Glutamatergic neuron (in vitro differentiated cells): ENCODE measurements around the gene MED4. TPM values are rescaled to one million over a fixed set of nuclear protein-coding genes. Genes with fewer than 3 reads are reported as not detected.
A peak's percentile ranks its signal among the peaks of the same experiment; 100 is the strongest.

ENCODE experiments used
- DNase-seq: peaks from one replicate; pipeline ENCODE4 v3.0.0; 2022
- H3K27ac Mint-ChIP-seq: one replicate; pipeline ENCODE4 v1.8.0; 2020; ENCODE audit warnings: mild to moderate bottlenecking, mixed read lengths, inconsistent platforms; ENCODE audit not compliant: unreplicated experiment
- H3K27me3 Mint-ChIP-seq: one replicate; pipeline ENCODE4 v1.8.0; 2020; ENCODE audit warnings: mild to moderate bottlenecking, moderate library complexity, mixed read lengths, inconsistent platforms; ENCODE audit not compliant: unreplicated experiment
- H3K36me3 Mint-ChIP-seq: one replicate; pipeline ENCODE4 v1.8.0; 2020; ENCODE audit warnings: mild to moderate bottlenecking, mixed read lengths, inconsistent platforms; ENCODE audit not compliant: unreplicated experiment
- H3K4me1 Mint-ChIP-seq: one replicate; pipeline ENCODE4 v1.8.0; 2020; ENCODE audit warnings: mild to moderate bottlenecking, low read depth, mixed read lengths, inconsistent platforms; ENCODE audit not compliant: unreplicated experiment
- H3K4me3 Mint-ChIP-seq: one replicate; pipeline ENCODE4 v1.8.0; 2020; ENCODE audit warnings: mild to moderate bottlenecking, mixed read lengths, inconsistent platforms; ENCODE audit not compliant: unreplicated experiment
- H3K9me3 Mint-ChIP-seq: one replicate; pipeline ENCODE4 v1.8.0; 2020; ENCODE audit warnings: mild to moderate bottlenecking, moderate library complexity, mixed read lengths, inconsistent platforms; ENCODE audit not compliant: unreplicated experiment
- total RNA-seq: library from RNA; stranded (reverse); fragmentation: NEBNext Ultra II Directional; extraction: Animal tissue kit (Norgen Biotek cat#: 25700); gene quantifications from one replicate; pipeline ENCODE4 v1.2.1, GENCODE V29; 2021; ENCODE audit not compliant: unreplicated experiment
- TF ChIP-seq, protein P1 (sequence below): fragments of 200-600 bp; sonication (generic); IDR thresholded peaks from one replicate; pipeline ENCODE4 v1.5.0; 2021; ENCODE audit not compliant: partially characterized antibody, unreplicated experiment

MED4 gene
- total RNA-seq, 1 donor from 2014 or later = 57.1 TPM

DNA sequence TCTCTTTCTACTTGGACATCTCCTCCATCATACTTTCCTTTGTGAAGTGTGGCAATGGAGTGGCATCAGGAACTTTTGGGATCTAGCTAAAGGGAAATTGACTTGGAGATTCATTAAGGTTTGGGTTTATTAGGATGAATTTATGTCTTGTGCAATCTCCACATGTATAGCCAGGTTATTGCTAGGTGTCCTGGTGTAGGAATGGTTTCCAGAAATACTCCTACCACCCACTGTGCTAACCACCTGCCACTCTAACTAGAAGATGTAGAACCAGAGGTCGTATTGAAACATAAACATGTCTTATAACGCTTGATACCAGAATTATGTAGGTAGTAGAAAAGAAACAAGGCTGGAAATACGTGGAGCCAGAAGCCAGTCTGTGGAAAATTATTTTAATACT lies 38.1 kb upstream of the MED4 start:
- Mint-ChIP-seq H3K27me3 (peaks cover 2% of the 10 kb centered on the region), H3K4me3 (no peak overlapping the region), H3K36me3 (no peaks in the 10 kb centered on the region), H3K27ac (no peak overlapping the region), H3K4me1 (no peaks in the 10 kb centered on the region), H3K9me3 (no peaks in the 10 kb centered on the region)
- DNase-seq = no peak
- TF ChIP-seq, protein P1, sequence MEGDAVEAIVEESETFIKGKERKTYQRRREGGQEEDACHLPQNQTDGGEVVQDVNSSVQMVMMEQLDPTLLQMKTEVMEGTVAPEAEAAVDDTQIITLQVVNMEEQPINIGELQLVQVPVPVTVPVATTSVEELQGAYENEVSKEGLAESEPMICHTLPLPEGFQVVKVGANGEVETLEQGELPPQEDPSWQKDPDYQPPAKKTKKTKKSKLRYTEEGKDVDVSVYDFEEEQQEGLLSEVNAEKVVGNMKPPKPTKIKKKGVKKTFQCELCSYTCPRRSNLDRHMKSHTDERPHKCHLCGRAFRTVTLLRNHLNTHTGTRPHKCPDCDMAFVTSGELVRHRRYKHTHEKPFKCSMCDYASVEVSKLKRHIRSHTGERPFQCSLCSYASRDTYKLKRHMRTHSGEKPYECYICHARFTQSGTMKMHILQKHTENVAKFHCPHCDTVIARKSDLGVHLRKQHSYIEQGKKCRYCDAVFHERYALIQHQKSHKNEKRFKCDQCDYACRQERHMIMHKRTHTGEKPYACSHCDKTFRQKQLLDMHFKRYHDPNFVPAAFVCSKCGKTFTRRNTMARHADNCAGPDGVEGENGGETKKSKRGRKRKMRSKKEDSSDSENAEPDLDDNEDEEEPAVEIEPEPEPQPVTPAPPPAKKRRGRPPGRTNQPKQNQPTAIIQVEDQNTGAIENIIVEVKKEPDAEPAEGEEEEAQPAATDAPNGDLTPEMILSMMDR = no peak

DNA sequence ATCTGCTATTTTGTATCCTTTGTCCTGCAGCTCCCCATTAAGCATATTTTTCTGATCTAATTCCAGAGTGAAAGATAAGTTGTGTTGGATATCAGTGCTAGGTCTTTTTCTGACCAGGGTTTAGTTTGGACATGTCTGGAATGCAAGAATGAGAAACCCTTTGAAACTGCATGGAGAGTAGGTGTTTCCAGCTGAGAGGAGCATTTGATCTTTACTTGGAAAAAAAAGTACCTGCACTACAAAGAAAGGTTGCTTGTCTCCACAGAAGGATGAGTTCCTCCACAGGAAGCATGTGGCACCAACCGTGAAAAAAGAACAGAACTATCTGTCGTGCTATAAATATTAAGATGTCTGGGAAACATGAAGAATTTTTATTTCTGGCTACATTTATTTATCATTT lies 36.6 kb upstream of the MED4 start:
- Mint-ChIP-seq H3K27me3 (peaks cover under 1% of the 10 kb centered on the region), H3K9me3 (no peaks in the 10 kb centered on the region), H3K27ac (no peak overlapping the region), H3K36me3 (no peaks in the 10 kb centered on the region), H3K4me1 (peaks cover 10% of the 10 kb centered on the region), H3K4me3 (no peak overlapping the region)
- TF ChIP-seq, protein P1 = no peak
- no peak for DNase-seq

DNA sequence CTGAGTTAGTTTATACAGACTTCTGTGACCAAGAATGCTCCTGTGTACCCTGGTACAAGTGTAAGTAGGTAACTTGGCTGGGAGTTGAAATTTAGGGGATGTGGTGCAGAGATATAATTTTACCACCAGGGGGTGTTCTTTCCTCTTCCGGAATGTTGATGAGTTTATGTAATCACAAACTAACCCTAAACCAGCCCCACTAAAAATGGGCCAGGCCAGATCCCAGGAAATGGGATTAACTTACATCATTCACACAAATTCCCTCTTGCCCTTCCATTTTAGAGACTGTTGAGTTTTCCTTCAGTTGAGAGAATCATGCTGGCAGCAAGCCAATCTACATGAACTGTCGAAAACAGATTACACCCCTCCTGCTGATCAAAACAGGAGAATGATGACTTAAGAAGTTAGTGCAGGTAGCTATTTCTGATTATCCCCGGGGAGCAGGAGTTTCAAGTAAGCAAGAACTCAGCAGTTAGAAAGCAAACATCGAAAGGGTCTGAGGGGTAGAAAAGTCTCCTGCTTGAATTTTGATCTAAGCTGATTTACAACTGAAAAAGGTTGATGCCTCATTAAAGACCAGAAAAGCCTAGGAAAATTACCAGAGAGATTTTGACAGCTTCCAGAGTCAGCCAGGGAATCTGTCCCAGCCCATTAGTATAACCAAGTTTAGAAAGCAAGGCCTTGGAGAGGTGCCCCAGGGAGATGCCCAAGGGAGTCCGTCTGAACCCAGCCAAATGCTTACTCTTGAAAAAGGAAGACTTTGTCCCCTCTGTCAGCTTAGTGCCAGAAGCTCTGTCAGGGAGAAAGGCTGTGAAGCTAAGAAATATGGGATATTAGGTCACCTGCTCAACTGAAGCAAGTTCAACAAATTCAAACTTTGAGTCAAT lies 32.3 kb upstream of the MED4 start:
- H3K4me3 Mint-ChIP-seq = no peak overlapping the region
- H3K9me3 Mint-ChIP-seq = no peaks in the 10 kb centered on the region
- H3K4me1 Mint-ChIP-seq = peaks cover 12% of the 10 kb centered on the region
- no peak overlapping the region for H3K27ac Mint-ChIP-seq
- H3K27me3 Mint-ChIP-seq = peaks cover 3% of the 10 kb centered on the region
- TF ChIP-seq, protein P1 = peak; percentile 84
- no peaks in the 10 kb centered on the region for H3K36me3 Mint-ChIP-seq
- DNase-seq = no peak

DNA sequence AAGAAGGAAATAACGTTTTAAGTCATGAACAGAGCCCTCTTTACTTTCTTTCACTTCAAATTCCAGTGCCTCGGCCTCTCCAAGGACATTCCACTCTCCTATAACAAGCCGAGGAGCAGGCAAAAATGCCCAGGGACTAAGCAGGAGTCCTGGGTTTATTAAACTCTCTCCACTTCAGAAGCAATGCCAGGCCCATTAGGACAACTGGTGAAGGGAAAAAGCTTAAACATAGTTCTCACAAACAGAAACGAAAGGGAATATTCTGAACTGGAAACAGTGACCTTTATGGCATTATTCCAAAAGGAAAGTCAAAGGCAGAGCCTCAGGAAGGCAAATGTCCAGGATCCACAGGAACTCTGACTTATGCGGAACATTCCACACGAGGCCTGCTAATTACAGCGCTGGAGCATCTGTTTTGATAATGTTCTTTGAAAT lies 30.9 kb upstream of the MED4 start:
- Mint-ChIP-seq H3K27ac (no peak overlapping the region), H3K4me3 (no peak overlapping the region), H3K9me3 (no peaks in the 10 kb centered on the region), H3K27me3 (peaks cover 3% of the 10 kb centered on the region), H3K36me3 (no peaks in the 10 kb centered on the region), H3K4me1 (peaks cover 12% of the 10 kb centered on the region)
- TF ChIP-seq, protein P1 = no peak
- no peak for DNase-seq

DNA sequence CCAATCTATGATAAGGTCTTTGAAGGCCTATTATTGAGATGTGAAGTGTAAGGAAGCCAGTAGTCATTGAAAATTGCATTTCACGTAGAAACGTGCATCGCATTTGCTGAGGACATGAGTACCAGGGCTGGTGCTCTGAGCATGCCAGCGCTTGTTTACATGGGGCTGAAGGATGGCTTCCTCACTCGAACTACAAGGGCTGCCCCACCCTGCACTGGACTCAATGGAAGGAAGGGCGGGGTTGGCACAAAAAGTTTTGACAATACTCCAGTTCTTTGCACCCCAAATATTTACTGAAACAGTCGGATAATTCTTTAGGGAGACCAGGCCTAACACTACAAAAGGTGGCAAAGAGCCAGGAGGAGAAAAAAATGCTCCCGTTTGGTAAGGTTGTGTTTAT lies 28.9 kb upstream of the MED4 start:
- H3K27ac Mint-ChIP-seq = no peak overlapping the region
- H3K4me3 Mint-ChIP-seq = no peak overlapping the region
- peaks cover 3% of the 10 kb centered on the region for H3K27me3 Mint-ChIP-seq
- no peak for DNase-seq
- H3K9me3 Mint-ChIP-seq = no peaks in the 10 kb centered on the region
- peaks cover 12% of the 10 kb centered on the region for H3K4me1 Mint-ChIP-seq
- no peaks in the 10 kb centered on the region for H3K36me3 Mint-ChIP-seq
- TF ChIP-seq, protein P1 = no peak
